Putamen (tissue), 1 donor: ENCODE results near the gene THSD7B.

Source experiments
- DNase-seq: peaks from one replicate; pipeline ENCODE4 v3.0.0-alpha.2; 2016; ENCODE audit warnings: low spot score

The THSD7B gene

GRCh38 chr2:137381731-137382130 lies 616.4 kb downstream of the THSD7B start:
- no peak for DNase-seq

GRCh38 chr2:137383391-137383790 lies 618.0 kb downstream of the THSD7B start:
- no peak for DNase-seq

GRCh38 chr2:137387044-137387443 lies 621.7 kb downstream of the THSD7B start:
- DNase-seq, result no peak

GRCh38 chr2:137405496-137405895 lies 640.2 kb downstream of the THSD7B start:
- DNase-seq, result no peak

- no peak for DNase-seq
Measured at GRCh38 chr2:137411585-137411984, 646.2 kb downstream of the THSD7B start.

- DNase-seq, result no peak
Measured at GRCh38 chr2:137420744-137421143, 655.4 kb downstream of the THSD7B start.

- no peak for DNase-seq
Measured at GRCh38 chr2:137435162-137435561, 669.8 kb downstream of the THSD7B start.

- DNase-seq, result no peak
Measured at GRCh38 chr2:137437386-137437785, 672.0 kb downstream of the THSD7B start.

- no peak for DNase-seq
Measured at GRCh38 chr2:137444970-137445369, 679.6 kb downstream of the THSD7B start.

- no peak for DNase-seq
Measured at GRCh38 chr2:137449454-137449853, 684.1 kb downstream of the THSD7B start.

GRCh38 chr2:137454886-137455285 lies 689.5 kb downstream of the THSD7B start:
- no peak for DNase-seq

- DNase-seq, result no peak
Measured at GRCh38 chr2:137467246-137467862, 702.0 kb downstream of the THSD7B start.

GRCh38 chr2:137493261-137493660 lies 727.9 kb downstream of the THSD7B start:
- no peak for DNase-seq

- DNase-seq, result no peak
Measured at GRCh38 chr2:137500599-137500998, 735.3 kb downstream of the THSD7B start.

GRCh38 chr2:137507237-137507636 lies 741.9 kb downstream of the THSD7B start:
- DNase-seq, result no peak

GRCh38 chr2:137508739-137509384 lies 743.5 kb downstream of the THSD7B start:
- DNase-seq, result no peak

GRCh38 chr2:137511526-137511925 lies 746.2 kb downstream of the THSD7B start:
- DNase-seq, result no peak

- no peak for DNase-seq
Measured at GRCh38 chr2:137521653-137522619, 756.6 kb downstream of the THSD7B start.

- DNase-seq, result no peak
Measured at GRCh38 chr2:137522620-137523011, 757.3 kb downstream of the THSD7B start.

GRCh38 chr2:137523931-137524330 lies 758.6 kb downstream of the THSD7B start:
- DNase-seq, result no peak

- no peak for DNase-seq
Measured at GRCh38 chr2:137525132-137525531, 759.8 kb downstream of the THSD7B start.

GRCh38 chr2:137525641-137526190 lies 760.4 kb downstream of the THSD7B start:
- DNase-seq, result no peak

GRCh38 chr2:137535897-137536296 lies 770.6 kb downstream of the THSD7B start:
- no peak for DNase-seq
